Type B pancreatic cell (in vitro differentiated cells): ENCODE measurements around the gene TSPAN5. TPM values are rescaled to one million over a fixed set of nuclear protein-coding genes. Genes with fewer than 3 reads are reported as not detected.

Source experiments
- DNase-seq: peaks from one replicate; pipeline ENCODE4 v3.0.0; 2021; ENCODE audit warnings: mixed read lengths; ENCODE audit not compliant: unreplicated experiment; ENCODE audit errors: extremely low spot score
- H3K27ac Mint-ChIP-seq: 2 replicates; pipeline ENCODE4 v1.8.0; 2021; ENCODE audit warnings: mild to moderate bottlenecking, mixed read lengths
- H3K27me3 Mint-ChIP-seq: 2 replicates; pipeline ENCODE4 v1.8.0; 2021; ENCODE audit warnings: mixed read lengths
- H3K36me3 Mint-ChIP-seq: 2 replicates; pipeline ENCODE4 v1.8.0; 2021; ENCODE audit warnings: mixed read lengths
- H3K4me1 Mint-ChIP-seq: one replicate; pipeline ENCODE4 v1.8.0; 2021; ENCODE audit warnings: mixed read lengths; ENCODE audit not compliant: unreplicated experiment
- H3K4me3 Mint-ChIP-seq: 2 replicates; pipeline ENCODE4 v1.8.0; 2021; ENCODE audit warnings: mild to moderate bottlenecking, mixed read lengths
- H3K9me3 Mint-ChIP-seq: 2 replicates; pipeline ENCODE4 v1.8.0; 2021; ENCODE audit warnings: mixed read lengths
- CTCF ChIP-seq: fragments of 200-600 bp; sonication (generic); conservative IDR thresholded peaks from 2 replicates; pipeline ENCODE4 v1.5.0; 2021; ENCODE audit warnings: antibody characterized with exemption, mild to moderate bottlenecking
- total RNA-seq: library from RNA; stranded (reverse); gene quantifications from 2 replicates; pipeline ENCODE4 v1.2.1, GENCODE V29; 2021; ENCODE audit warnings: low replicate concordance

The TSPAN5 gene
- total RNA-seq, 1 donor from 2014 or later: 26.9 TPM

- Mint-ChIP-seq H3K27ac (no peak overlapping the region), H3K9me3 (no peaks in the 10 kb centered on the region), H3K36me3 (no peaks in the 10 kb centered on the region), H3K27me3 (no peaks in the 10 kb centered on the region), H3K4me1 (peaks cover 7% of the 10 kb centered on the region), H3K4me3 (no peak overlapping the region)
- DNase-seq: no peak
- TF ChIP-seq CTCF: no peak
Observed at GRCh38 chr4:98527534-98528269, 130.7 kb downstream of the TSPAN5 start.

GRCh38 chr4:98524230-98524629, 134.2 kb downstream of the TSPAN5 start:
- Mint-ChIP-seq H3K36me3 (no peaks in the 10 kb centered on the region), H3K4me3 (no peak overlapping the region), H3K9me3 (no peaks in the 10 kb centered on the region), H3K4me1 (peaks cover 27% of the 10 kb centered on the region), H3K27me3 (no peaks in the 10 kb centered on the region), H3K27ac (no peak overlapping the region)
- TF ChIP-seq CTCF: no peak
- DNase-seq: no peak

- no peak for TF ChIP-seq CTCF
- H3K36me3 Mint-ChIP-seq: no peaks in the 10 kb centered on the region
- H3K27ac Mint-ChIP-seq: no peak overlapping the region
- no peak for DNase-seq
- no peaks in the 10 kb centered on the region for H3K9me3 Mint-ChIP-seq
- H3K4me3 Mint-ChIP-seq: no peak overlapping the region
- H3K4me1 Mint-ChIP-seq: peaks cover 39% of the 10 kb centered on the region
- H3K27me3 Mint-ChIP-seq: no peaks in the 10 kb centered on the region
Observed at GRCh38 chr4:98522636-98523395, 135.6 kb downstream of the TSPAN5 start.

GRCh38 chr4:98522062-98522461, 136.3 kb downstream of the TSPAN5 start:
- no peaks in the 10 kb centered on the region for H3K36me3 Mint-ChIP-seq
- H3K9me3 Mint-ChIP-seq: no peaks in the 10 kb centered on the region
- no peak for DNase-seq
- H3K4me3 Mint-ChIP-seq: no peak overlapping the region
- no peaks in the 10 kb centered on the region for H3K27me3 Mint-ChIP-seq
- peaks cover 44% of the 10 kb centered on the region for H3K4me1 Mint-ChIP-seq
- no peak overlapping the region for H3K27ac Mint-ChIP-seq
- no peak for TF ChIP-seq CTCF

- Mint-ChIP-seq H3K9me3 (no peaks in the 10 kb centered on the region), H3K36me3 (peaks cover 3% of the 10 kb centered on the region), H3K4me3 (no peak overlapping the region), H3K27ac (no peak overlapping the region), H3K27me3 (no peaks in the 10 kb centered on the region), H3K4me1 (peaks cover 50% of the 10 kb centered on the region)
- TF ChIP-seq CTCF: no peak
- DNase-seq: no peak
Observed at GRCh38 chr4:98521486-98521885, 136.9 kb downstream of the TSPAN5 start.
